Measurements from ENCODE around the gene POP7.

Gene POP7

GRCh38 chr7:100679129-100679926 is 26.6 kb upstream of the POP7 start:
- no peak for DNase-seq

- DNase-seq: no peak
Measured at GRCh38 chr7:100679927-100680575, 25.9 kb upstream of the POP7 start.

DNA sequence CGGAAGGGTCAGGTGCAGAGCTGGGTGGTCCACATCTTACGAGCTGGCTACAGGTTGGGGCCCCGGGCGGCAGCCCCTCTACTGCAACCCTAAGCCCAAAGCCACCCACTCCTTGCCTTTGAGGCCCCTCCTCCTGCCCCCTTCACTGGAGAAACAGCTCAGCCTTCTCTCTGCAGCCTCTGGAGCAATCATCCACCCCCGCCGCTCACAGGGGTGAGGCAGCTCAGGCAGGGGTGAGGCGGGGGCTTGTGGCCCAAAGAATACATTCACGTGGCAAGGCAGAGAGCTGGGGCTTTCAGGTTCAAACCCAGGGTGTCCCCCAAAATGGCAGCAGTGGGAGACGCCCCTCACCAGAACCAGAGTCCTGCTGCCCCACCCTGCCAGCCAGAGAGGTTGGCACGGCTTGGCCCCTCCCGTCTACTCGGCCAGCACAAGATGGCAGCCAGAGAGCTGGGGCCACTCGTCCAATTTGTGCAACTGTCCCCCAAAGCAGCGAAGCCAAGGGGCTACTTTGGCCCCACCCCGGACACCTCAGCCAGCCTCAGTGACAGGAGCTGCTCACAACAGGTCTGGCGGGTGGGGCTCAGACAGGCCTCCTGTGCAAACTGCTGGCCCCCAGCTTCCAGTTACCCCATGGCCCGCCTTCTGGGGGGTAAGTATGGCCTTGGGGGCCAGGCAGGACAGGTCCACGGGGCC is 25.2 kb upstream of the POP7 start:
- no peak for DNase-seq

- no peak for DNase-seq
Measured at GRCh38 chr7:100681491-100682227, 24.3 kb upstream of the POP7 start.

GRCh38 chr7:100682228-100682741 is 23.6 kb upstream of the POP7 start:
- DNase-seq: no peak

GRCh38 chr7:100682991-100683658 is 22.8 kb upstream of the POP7 start:
- no peak for DNase-seq

- no peak for DNase-seq
Measured at GRCh38 chr7:100683659-100684533, 22.0 kb upstream of the POP7 start.

DNA sequence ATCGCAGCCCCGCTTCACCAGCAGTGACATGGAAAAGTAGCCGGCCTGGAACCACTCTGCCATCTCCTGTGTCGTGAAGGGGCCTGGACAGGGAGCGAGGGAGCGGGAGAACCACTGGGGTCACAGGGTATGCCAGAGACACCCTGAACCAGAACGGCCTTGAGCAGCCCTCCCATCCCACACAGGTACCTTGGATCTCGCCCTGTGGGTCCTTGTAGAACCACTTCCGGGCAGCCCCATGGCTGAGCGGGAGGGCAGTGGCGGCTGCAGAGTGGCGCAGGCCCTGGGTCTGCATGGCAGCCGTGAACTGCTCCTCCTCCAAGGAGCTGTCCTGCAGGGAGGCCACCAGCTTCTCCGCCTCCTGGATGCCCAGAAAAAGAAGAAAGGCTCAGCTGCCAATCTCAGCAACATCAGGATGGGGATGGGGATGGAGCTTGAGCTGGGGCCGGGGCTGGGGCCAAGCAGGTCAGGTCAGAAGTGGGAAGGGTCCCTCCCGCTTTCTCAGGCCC is 21.3 kb upstream of the POP7 start:
- DNase-seq: no peak

DNA sequence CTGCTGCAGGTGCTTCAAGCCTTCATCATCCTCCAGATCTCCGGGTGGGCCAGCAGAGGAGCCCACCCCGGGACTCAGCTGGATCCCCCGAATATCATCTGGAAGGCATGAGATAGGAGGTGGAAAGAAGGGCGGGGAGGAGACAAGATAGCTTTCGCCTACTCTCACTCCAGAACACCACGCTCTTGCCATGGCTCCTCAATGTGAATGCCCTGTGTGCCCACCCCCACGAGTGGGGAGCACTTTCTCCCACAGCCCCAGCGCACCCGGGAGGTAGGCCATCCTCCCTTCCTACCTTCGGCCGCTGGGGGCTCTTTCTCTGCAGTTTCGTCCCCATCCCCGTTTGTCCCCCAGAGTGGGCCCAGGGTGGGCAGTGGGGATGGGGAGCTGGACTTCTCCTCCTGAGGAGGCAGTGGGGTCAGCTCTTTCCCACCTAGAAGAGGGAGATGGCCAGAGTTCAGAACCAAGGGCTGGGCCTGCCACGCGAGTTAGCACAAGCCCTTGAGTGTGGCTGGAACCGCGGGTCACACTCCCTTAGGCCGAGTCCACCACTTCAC is 20.8 kb upstream of the POP7 start:
- DNase-seq: no peak

GRCh38 chr7:100685631-100686145 is 20.2 kb upstream of the POP7 start:
- no peak for DNase-seq

DNA sequence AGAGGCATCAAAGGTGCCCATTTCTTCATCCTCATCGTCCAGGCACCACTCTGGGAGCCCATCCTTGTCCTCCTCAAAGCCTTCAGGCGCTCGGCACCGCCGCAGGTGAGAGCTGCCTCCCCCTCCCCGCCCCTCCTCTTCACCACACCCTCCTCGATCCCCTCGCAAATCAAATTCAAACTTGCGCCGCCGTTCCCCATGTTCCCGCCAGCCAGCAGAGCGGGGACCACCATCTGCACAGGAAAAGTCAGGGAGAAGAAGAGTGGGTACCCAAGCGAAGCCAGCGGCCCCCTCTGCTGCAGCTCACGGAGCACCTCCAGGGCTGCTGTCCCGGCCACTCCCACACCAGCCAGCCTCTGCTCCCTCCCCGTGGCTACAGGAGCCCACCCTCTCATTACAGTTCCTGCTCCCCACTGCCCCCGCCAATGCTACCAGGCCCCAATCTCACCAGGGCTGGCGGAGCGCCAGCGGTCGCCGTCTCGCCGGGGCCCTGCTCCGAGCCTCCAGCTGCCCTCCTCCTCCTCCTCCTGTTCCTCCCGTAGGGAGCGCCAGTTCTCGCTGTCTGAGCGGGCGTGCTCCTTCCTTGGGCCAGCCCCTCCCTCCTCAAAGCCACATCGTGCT is 19.6 kb upstream of the POP7 start:
- DNase-seq: no peak

DNA sequence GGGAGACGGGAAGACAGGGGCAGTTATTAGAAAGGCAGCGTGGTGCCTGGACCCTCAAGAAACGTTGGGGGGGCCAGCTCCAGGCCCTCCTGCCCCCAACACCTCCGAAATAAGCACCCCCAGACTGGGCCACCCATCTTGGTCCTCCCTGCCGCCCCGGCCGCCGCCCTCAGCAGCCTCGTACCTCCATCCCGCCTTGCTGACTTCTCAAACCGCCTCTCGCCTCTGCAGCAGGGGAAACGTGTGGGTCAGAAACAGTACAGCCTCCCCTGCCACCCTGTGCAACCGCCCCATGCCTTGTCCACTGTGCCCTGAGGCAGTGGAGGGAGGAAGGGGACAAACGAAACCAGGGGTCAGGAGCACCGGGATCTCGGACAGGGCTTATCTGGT is 19.1 kb upstream of the POP7 start:
- no peak for DNase-seq

DNA sequence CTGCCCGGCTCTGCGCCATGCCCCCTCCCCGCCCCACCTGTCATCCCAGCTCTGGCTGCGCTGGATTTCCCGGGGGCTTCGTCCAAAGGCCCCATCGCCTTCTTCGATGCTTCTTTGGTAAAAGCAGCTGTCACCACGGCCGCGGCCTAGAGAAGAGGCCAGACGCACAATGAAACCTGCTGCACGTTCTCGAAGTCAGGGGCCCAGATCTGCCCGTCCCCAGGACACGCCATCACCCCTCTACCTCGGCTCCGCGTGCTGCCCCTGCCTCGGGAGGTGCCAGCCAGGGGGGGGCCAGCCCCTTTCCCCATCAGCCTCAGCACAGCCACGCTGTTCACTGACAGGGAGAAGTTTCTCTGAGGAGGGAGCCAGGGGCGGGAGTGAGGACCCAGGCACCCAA is 18.7 kb upstream of the POP7 start:
- DNase-seq: no peak

DNA sequence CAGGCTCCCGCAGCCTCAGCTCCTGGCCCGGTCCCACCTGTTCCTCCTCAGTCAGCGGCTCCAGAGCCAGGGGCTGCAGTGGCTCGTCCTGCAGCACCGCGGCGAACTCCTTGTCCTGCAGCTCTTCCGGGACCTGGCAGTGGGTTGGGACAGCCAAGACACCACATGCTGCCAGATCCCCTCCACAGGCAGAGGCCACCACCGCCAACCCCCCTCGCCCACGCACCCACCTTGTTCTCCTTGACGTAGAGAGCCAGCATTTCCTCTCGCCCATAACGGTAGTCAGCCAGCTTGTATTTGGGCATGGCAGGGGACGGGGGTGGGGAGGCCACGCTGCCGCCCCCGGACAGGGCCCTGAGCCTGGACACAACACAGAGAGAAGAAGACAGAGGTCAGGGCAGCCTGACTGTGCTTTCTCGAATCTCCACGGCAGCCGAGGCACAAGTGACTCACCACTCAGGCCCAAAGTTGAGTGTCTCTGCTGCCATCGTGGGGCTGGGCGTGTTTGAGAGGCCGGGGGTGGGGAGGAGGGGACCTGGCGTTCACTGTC is 18.1 kb upstream of the POP7 start:
- DNase-seq: no peak

GRCh38 chr7:100688326-100688860 is 17.5 kb upstream of the POP7 start:
- DNase-seq: no peak

GRCh38 chr7:100689230-100690135 is 16.4 kb upstream of the POP7 start:
- no peak for DNase-seq

DNA sequence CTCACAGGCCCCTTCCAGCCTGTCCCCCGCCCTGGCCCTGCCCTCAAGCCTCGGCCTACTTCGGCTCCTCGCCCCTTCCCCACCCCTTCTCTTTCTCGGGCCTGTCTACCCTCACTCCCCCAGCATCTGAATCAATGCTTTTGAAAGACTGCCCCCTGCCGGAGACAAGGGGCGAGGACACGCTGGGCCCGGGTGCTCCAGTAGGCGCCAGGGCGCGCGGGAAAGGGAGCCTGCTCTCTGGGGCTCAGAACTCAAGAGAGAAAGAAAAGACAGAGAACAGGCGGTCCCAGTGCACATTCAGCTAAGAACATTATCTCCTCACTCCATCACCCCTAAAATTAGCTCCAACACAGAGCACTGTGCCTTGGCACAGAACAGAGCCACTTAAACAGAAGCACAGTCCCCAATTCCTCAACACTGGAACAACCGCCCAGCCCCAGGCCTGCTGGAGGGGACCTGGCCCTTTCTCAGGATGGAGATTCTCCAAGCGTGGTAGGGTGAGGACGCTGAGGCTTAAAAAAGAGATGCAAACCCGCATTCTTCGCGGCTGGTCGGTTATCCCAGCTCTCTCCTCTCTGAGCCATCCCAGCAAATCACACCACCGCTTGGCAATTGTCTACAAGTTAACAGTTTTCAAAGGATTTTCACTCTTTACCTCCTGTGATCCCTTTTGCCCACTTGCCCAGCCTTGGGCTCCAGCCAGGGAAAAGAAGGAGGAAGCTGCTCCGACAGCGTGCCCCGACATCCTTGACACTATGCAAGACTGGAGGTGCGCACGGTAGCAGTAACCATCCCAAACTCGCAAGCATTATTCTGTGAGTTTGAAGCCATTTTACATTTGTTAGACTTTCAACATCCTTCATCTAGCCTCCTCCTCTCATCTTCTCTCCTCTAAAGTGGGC is 14.0 kb upstream of the POP7 start:
- no peak for DNase-seq

Data from NCI-H2081 treated with DMSO at 0.1 percent for 48 hours (cell line).